ENCODE measurements around the gene PARP2.
"Not testable (repeated sequence)": the region's sequence is repeated elsewhere in the genome, so short reads cannot be mapped to it uniquely, and the experiment has no call there.

The PARP2 gene

GRCh38 chr14:20345366-20345765, 1.9 kb downstream of the PARP2 start:
- DNase-seq, result no peak

- DNase-seq, result no peak
Observed at GRCh38 chr14:20346713-20347112, 3.3 kb downstream of the PARP2 start.

DNA sequence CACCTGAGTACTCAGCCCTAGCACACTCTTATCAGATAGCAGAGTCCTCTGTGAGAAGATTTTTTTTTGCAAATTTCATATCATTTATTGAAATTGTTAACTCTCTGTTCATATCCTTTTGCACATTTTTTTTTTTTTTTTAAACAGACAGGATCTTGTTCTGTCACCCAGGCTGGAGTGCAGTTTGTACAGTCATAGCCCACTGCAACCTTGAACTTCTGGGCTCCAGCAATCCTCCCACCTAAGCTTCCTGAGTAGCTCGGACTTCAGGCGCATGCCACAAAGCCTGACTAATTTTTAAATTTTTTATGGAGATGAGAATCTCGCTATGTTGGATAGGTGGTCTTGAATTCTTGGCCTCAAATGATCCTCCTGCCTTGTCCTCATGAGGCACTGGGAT, 4.3 kb downstream of the PARP2 start:
- DNase-seq, result no peak

DNA sequence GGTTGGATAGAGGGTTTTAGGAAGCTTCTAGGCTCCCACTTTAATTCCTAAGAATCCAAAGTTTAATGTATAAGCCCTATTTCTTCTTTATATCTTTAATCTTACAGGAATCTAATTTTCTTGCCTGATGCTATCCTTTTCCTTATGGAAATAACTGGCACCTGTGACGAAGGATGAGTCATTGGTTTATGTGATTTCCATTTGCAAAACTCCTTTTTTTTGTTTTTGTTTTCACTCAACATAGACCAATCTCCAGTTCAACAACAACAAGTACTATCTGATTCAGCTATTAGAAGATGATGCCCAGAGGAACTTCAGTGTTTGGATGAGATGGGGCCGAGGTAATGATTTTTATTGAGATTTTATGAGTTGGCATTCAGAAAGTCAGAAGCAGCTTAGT, 6.8 kb downstream of the PARP2 start:
- no peak for DNase-seq

- DNase-seq, result no peak
Observed at GRCh38 chr14:20350860-20351259, 7.4 kb downstream of the PARP2 start.

DNA sequence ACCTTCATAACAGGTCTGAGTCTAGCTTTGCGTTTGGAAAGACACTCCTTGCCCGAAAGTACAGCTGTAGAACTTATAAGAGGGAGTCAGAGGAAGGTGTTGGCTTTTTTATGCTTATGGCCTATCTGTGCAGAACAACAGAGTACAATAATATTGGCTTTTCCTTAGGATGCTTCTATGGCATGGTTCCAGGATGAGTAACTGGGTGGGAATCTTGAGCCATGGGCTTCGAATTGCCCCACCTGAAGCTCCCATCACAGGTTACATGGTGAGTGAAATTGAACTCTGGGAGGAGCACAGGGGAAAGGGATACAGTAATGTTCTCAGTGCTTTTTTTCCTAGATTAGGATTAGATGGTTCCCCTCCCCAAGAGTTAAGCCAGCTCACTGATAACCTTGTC, 13.0 kb downstream of the PARP2 start:
- no peak for DNase-seq

DNA sequence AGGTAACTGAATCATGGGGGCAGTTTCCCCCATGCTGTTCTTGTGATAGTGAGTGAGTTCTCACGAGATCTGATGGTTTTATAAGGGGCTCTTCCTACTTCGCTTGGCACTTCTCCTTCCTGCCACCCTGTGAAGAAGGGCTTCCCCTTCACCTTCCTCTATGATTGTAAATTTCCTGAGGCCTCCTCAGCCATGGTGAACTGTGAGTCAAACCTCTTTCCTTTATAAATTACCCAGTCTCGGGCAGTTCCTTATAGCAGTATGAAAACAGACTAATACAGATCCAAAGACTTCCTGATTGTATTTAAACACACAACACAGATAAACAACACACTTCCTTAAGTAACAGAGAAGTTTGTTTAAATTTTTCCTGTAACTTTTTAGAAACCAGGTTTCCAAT, 15.0 kb downstream of the PARP2 start:
- DNase-seq, result not testable (repeated sequence)

DNA sequence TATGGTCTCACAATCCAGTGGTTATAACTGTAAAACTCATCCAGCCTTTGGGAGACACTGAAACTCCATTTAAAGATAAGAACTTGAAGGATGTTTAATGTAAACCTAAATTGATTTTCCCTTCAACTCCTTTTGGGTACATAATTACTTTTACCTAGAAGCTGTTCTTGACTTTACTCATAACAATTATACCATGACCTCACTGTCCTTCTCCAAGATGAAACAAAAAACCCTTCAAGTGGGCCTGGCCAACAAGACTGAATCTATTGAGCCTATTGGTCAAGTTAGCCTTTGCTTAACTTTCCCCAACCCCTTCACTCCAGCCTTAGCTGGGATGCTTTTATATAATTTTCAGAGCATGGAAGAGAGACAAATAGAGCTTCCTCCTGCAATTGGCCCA, 22.5 kb downstream of the PARP2 start:
- DNase-seq, result no peak

DNA sequence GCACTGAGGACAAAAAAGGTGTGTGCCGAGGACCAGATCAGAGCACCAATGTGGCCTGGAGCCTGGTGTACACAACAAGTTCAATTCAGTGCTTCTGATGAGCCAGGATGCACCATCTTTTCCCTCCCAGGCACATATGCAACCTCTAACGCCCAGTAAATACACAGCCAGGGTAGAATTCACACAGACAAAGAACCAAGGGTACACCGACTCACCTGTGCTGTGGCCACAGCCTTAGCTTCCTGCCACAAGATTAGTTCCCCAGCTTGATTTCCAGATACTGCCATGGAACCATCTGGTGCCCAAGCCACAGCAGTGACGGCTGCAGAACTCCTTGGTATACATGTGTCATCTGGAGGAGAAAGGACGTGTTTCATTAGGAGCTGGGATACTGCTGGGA, 29.4 kb downstream of the PARP2 start:
- no peak for DNase-seq

DNA sequence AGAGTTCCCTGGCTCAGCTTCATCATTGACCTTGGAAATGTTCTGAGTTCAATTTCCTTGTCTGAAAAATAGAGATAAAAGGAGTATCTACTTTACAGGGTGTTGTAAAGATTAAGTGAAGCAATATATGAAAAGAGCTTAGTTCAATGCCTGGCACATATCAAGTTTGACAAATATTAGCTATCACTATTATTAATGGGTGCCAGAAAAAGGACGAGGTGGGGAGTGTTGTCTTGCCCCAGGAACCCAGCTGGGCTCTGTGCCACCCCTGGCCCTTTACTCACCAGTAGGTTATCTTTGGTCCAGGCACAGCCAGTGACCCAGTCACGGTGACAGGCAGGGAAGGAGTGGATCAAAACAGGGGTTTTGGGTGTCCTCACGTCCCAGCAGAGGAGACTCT, 32.0 kb downstream of the PARP2 start:
- no peak for DNase-seq

DNA sequence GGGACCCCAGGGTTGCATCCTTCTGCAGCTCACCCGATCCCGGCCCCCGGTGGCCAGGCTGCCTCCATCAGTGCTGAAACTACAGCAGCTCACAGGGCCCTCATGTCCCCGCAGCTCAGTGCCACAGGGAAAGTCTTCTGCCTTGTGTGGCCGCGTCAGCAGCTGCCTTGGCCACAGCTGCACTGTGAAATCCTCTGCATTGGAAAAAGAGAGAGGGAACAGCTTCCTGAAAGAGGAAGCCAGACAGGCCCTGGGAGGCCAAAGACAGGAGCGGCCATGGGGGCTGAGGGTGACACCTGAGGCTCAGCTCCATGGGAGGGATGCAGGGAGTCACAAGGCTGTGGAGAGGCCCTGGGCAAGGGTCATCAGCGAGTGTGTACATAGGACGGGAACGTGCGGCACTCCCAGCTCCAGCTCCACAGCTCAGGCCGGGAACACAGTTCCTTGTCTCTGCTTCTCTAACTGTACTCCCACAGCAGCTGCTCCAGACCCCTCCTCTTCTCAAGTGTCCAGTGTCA, 32.7 kb downstream of the PARP2 start:
- no peak for DNase-seq

GRCh38 chr14:20377171-20377570, 33.7 kb downstream of the PARP2 start:
- no peak for DNase-seq

DNA sequence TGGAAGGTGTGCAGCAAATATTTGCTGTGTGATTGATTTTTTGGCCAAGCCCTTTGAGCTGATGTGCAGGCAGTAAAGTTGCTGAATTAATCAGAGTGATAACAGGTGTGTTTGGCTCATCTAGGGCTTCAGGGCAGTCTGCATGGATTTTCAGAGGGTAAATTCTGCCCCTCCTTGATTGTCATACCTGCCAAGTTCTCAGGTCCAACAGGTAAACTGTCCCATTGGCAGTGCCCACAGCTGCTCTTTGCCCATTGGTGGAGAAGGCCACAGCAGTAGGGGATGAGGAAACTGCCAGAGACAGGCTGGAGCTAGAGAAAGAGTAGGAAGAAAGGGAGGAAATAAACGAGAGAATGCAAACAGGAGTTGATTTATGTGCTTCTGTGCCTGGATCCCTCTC, 36.3 kb downstream of the PARP2 start:
- no peak for DNase-seq

DNA sequence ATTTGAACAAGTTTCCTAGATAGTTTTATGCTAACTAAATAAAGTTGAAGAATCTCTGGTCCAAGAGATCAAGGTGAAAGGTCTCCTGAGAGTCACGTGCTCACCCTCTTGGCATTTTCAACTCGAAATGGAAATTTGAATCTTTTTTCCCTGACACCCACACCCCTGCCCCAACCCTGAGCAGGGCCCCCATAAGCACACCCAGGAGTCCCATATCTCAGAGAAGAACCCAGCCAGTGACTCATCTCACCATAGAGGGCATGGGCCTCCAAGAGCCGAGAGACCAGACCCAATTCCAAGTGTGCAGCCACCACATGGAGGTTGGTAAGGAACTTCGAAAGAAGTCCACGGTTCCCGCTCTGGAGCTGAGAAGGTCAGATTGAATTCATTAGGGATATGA, 37.2 kb downstream of the PARP2 start:
- DNase-seq, result no peak

- DNase-seq, result no peak
Observed at GRCh38 chr14:20381341-20381740, 37.9 kb downstream of the PARP2 start.

- no peak for DNase-seq
Observed at GRCh38 chr14:20382526-20382925, 39.1 kb downstream of the PARP2 start.

GRCh38 chr14:20383032-20383431, 39.6 kb downstream of the PARP2 start:
- no peak for DNase-seq

GRCh38 chr14:20383636-20384035, 40.2 kb downstream of the PARP2 start:
- no peak for DNase-seq

- DNase-seq, result no peak
Observed at GRCh38 chr14:20384321-20384720, 40.9 kb downstream of the PARP2 start.

DNA sequence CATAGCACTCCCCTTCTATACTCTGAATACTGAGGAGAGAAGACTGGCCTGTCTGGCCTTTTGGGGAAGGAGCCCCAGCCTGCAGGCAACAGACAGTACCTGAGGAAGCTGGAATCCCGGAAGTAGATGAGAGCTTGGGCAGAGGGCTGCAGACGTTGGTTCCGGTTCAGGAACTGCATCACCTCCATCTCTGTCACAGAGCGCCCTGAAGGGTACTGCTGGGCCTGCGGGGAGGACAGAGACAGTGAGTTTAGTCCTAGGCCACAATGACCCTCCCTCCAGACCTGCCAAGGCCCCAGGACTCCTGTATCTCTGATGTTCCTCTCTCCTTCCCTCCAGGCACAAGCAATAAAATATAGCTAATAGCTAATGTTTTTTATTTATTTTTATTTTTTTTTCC, 41.5 kb downstream of the PARP2 start:
- no peak for DNase-seq

DNA sequence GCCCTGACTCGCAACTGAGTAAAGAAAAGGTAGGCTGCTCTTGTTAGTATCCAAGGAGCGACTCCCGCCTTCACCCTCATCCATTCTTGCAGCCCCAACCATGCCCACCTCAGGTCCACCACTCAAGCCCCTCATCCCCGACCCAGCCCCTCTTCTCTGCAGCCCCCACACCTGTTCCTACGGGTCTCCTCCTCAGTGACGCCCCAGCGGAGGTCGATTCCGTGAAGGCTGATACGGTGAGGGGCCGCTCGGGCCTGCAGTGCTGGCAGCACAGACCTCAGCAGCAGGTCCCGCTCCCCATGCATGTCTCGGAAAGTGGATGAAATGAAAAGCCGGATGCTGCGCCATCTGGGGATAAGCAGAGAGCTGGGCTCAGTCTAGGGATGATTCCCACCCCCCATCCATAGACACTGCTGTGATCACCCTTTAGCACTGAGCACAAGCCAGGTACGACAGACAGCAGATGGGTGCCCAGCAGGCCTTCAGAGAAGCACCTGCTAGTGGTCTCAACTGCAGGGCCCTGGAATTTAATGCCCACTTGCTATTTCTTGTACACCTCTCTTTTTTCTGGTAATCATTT, 42.9 kb downstream of the PARP2 start:
- DNase-seq, result no peak

DNA sequence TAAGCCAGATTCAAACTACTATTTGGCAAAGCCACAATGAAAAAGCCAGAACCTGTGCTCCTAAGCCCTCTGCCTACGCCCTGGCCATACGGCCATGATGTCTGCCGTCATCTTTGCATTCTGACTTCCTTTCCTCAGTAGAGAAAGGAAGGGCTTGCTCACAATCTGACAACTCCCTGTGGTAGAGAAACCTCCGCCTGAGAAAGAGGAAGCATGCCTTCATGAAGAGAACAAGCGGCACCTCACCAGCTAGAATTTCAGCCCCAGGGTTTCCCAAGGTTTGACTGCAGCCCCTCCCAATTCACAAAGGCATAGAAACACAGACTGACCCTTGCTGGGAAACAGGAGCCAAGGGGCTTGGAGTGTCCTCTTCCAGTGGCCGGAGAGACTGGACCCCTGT, 44.1 kb downstream of the PARP2 start:
- DNase-seq, result no peak

GRCh38 chr14:20388159-20388558, 44.7 kb downstream of the PARP2 start:
- DNase-seq, result no peak

- DNase-seq, result no peak
Observed at GRCh38 chr14:20391505-20391904, 48.1 kb downstream of the PARP2 start.

All from nucleus accumbens (tissue), 56 donors.